Measurements from ENCODE around the gene SMOC1. TPM values are rescaled to one million over a fixed set of nuclear protein-coding genes. Genes with fewer than 3 reads are reported as not detected.
A peak's percentile ranks its signal among the peaks of the same experiment; 100 is the strongest.

Gene SMOC1
- polyA plus RNA-seq, 3 donors = not detected

DNA sequence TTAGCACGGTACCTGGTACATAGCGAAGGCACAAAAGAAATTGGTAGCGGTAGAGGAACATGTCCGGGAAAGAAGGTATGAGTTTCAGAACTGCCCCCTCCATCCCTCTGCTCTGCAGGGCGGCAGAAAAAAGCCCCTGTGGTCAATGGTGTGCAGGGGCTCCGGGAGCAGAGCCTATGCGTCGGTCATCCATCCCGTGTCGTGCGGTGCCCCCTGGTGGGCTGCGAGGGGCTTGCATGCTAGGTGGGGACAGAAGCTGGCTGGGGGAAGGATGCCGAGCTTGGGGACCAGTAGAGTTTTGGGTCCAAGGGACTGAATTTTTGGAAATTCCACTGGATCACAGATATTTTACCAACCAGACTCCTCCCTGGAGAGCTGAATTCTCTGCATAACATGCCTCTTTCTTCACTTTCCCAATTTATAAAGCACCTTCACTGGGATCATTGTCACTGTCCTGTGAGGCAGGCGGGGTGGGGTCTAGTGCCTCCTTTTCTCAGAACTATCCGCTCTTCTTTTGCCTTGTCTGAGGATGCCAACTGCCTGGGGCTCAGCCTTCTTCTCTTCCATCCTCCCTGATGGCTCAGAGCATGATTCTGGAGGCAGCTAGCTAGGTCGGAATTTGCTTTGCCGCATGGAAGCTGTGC lies 148.7 kb downstream of the SMOC1 start:
- Mint-ChIP-seq H3K4me1 (no peaks in the 10 kb centered on the region), H3K36me3 (no peaks in the 10 kb centered on the region), H3K9me3 (peaks cover 0 to 3% (median 0%) of the 10 kb centered on the region in 7 donors), H3K27ac (no peak overlapping the region), H3K4me3 (no peak overlapping the region), H3K27me3 (ENCODE audit: low read depth in 3 of 3) (peaks cover 0 to 9% (median 0%) of the 10 kb centered on the region in 3 donors)
- Histone ChIP-seq H4K20me1 (ENCODE audit: insufficient read depth, low read length) (no peaks in the 10 kb centered on the region), H3K9me3 (replicated peaks in 1 of 2; ENCODE audit: control insufficient read depth in 1 of 2, insufficient read depth in 1 of 2, low read length in 2 of 2) (no peaks in the 10 kb centered on the region), H3K9ac (ENCODE audit: insufficient read depth, low read length, poor library complexity, severe bottlenecking) (no peak overlapping the region), H3K4me3 (replicated peaks in 1 of 3; ENCODE audit: low read depth in 2 of 3, low read length in 3 of 3) (no peak overlapping the region), H3K27me3 (ENCODE audit: control insufficient read depth in 2 of 2, insufficient read depth in 2 of 2, low read length in 2 of 2) (no peaks in the 10 kb centered on the region), H3K27ac (ENCODE audit: low read depth in 1 of 2, low read length in 2 of 2) (no peak overlapping the region), H3K36me3 (replicated peaks in 1 of 2; ENCODE audit: control insufficient read depth in 1 of 2, insufficient read depth in 2 of 2, low read length in 2 of 2) (no peaks in the 10 kb centered on the region), H2AFZ (ENCODE audit: insufficient read depth, low read depth, low read length, poor library complexity, severe bottlenecking) (no peak overlapping the region), H3K4me1 (ENCODE audit: control insufficient read depth in 1 of 2, insufficient read depth in 2 of 2, low read length in 2 of 2) (no peaks in the 10 kb centered on the region), H3K4me2 (replicated peaks; ENCODE audit: extremely low read depth, low read length, poor library complexity, severe bottlenecking) (no peak overlapping the region), H3K79me2 (ENCODE audit: insufficient read depth, low read length) (no peaks in the 10 kb centered on the region)
- peak; percentile 29 to 46 (median 34) for DNase-seq
- TF ChIP-seq, protein P1, sequence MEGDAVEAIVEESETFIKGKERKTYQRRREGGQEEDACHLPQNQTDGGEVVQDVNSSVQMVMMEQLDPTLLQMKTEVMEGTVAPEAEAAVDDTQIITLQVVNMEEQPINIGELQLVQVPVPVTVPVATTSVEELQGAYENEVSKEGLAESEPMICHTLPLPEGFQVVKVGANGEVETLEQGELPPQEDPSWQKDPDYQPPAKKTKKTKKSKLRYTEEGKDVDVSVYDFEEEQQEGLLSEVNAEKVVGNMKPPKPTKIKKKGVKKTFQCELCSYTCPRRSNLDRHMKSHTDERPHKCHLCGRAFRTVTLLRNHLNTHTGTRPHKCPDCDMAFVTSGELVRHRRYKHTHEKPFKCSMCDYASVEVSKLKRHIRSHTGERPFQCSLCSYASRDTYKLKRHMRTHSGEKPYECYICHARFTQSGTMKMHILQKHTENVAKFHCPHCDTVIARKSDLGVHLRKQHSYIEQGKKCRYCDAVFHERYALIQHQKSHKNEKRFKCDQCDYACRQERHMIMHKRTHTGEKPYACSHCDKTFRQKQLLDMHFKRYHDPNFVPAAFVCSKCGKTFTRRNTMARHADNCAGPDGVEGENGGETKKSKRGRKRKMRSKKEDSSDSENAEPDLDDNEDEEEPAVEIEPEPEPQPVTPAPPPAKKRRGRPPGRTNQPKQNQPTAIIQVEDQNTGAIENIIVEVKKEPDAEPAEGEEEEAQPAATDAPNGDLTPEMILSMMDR (IDR thresholded peaks at IDR 0.05) = peak; percentile 85
- intact Hi-C loops (cut with micrococcal nuclease) = loop anchor here (1.0 to 10.0 kb wide), 3 partner anchors 209 to 443 kb away; no protein-coding TSS in a partner anchor
- WGBS (ENCODE audit: insufficient coverage) = 57% methylated on average over 4 of the region's 17 CpGs

DNA sequence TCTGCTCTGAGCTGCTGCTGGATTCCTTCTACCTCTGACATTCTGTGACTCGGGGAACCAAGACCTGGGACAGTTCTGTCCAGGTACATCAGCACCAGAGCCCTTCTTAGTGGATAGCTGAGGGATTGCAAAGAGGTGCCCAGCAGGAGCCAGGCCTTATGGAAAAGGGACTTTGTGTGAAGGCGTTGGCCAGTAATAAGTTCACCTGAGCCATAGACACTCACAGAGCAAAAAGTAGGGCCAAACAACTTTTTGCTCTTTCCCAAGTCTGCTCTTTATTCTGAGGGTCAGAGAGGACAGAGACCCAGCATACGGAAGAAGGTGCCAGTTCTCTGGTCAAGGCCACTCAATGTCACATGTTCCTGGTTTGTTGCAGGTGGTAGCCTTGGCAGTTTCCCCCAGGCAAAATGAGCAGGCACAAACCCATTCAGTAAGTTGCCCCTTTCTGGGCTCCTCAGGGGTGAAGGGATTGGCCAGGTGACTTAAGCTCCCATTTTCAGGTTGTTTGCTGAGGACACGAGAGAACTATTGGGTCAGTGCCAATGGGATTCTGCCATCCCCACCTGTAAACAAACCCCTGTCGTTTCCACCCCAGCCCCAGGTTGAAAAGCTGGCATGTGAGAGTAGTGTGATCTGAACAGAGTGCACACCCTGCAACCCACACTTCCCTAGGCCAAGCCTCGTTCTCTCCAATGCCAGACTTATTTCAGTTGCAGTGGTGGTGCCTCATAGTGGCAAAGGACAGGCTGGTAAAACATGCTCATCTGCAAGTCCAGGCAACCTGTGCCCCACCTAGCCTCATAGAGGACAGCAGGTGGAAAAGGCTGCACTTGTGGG lies 150.3 kb downstream of the SMOC1 start:
- intact Hi-C loops (cut with micrococcal nuclease) = loop anchor here (2.0 to 10.0 kb wide), 2 partner anchors 211 to 445 kb away; no protein-coding TSS in a partner anchor
- no peak for DNase-seq
- Histone ChIP-seq H3K4me2 (replicated peaks; ENCODE audit: extremely low read depth, low read length, poor library complexity, severe bottlenecking) (no peak overlapping the region), H3K79me2 (ENCODE audit: insufficient read depth, low read length) (no peaks in the 10 kb centered on the region), H4K20me1 (ENCODE audit: insufficient read depth, low read length) (no peaks in the 10 kb centered on the region), H2AFZ (ENCODE audit: insufficient read depth, low read depth, low read length, poor library complexity, severe bottlenecking) (no peak overlapping the region), H3K4me3 (replicated peaks in 1 of 3; ENCODE audit: low read depth in 2 of 3, low read length in 3 of 3) (no peak overlapping the region), H3K36me3 (replicated peaks in 1 of 2; ENCODE audit: control insufficient read depth in 1 of 2, insufficient read depth in 2 of 2, low read length in 2 of 2) (no peaks in the 10 kb centered on the region), H3K9me3 (replicated peaks in 1 of 2; ENCODE audit: control insufficient read depth in 1 of 2, insufficient read depth in 1 of 2, low read length in 2 of 2) (no peaks in the 10 kb centered on the region), H3K9ac (ENCODE audit: insufficient read depth, low read length, poor library complexity, severe bottlenecking) (no peak overlapping the region), H3K27ac (ENCODE audit: low read depth in 1 of 2, low read length in 2 of 2) (no peak overlapping the region), H3K4me1 (ENCODE audit: control insufficient read depth in 1 of 2, insufficient read depth in 2 of 2, low read length in 2 of 2) (no peaks in the 10 kb centered on the region), H3K27me3 (ENCODE audit: control insufficient read depth in 2 of 2, insufficient read depth in 2 of 2, low read length in 2 of 2) (no peaks in the 10 kb centered on the region)
- Mint-ChIP-seq H3K4me3 (no peak overlapping the region), H3K27ac (no peak overlapping the region), H3K36me3 (no peaks in the 10 kb centered on the region), H3K9me3 (peaks cover 0 to 3% (median 0%) of the 10 kb centered on the region in 7 donors), H3K4me1 (no peaks in the 10 kb centered on the region), H3K27me3 (ENCODE audit: low read depth in 3 of 3) (peaks cover 1 to 13% (median 3%) of the 10 kb centered on the region in 3 donors)
- 94% methylated on average over 3 of the region's 6 CpGs for WGBS (ENCODE audit: insufficient coverage)
- TF ChIP-seq, protein P1 (IDR thresholded peaks at IDR 0.05) = no peak
